NOMO-1 (cell line): Measurements from ENCODE around the gene OR8U1.
"Not testable (repeated sequence)": the region's sequence is repeated elsewhere in the genome, so short reads cannot be mapped to it uniquely, and the experiment has no call there.

Source experiments
- DNase-seq, 2 experiments: peaks; one replicate each; lab custom pipeline; 2025; ENCODE audit not compliant: unreplicated experiment in 2 of 2; lab: John Stamatoyannopoulos, UW

OR8U1 gene

DNA sequence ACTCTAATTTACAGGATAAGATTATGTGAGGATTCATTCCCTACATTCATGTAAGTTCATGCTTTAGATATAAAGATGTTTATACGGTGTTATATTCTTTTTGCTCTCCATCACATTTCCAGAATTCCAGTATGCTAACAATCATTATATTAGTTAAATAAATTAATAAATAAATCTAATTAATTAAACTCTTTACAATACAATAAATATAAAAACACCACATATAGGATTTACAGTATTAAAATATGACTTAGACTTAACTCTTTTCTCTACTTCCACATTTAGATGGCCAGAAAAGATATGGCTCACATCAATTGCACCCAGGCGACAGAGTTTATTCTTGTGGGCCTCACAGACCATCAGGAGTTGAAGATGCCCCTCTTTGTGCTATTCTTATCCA, at the start of gene OR8U1:
OR8U1 (plus strand) TSS at position 301 of the 400 bp plus-strand sequence; CDS start at position 301, 0 bp downstream.
- DNase-seq = no peak

DNA sequence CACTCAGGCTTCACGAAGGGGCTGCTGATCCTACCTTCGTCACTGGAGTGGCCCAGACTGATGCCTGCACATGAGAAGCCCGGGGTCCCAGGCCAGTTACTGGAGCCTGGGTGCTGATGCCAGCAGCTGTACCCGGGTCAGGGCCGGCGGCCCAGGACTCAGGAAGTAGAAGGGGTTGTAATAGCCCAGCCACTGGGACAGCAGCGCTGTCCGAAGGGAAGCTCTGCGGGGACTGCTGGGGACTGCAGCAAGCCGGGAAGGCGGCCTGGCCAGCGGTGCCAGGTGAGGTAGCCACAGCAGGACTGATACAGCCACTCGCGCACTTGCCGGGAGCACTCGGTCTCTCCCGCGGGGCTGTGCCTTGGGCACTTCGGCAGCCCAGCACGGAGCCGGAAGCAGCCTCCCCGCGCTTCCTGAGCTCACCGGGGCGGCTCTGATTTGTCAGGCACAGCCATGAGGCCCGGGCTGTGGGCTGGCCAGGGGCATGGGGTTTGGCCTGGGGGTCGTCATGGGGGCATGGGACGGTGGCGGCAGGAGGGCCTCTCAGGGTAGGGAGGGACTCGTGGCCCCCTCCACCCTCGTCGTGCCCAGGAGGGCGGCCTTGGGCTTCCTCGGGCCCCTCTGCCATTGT, 43.4 kb upstream of the OR8U1 start:
- DNase-seq = no peak

DNA sequence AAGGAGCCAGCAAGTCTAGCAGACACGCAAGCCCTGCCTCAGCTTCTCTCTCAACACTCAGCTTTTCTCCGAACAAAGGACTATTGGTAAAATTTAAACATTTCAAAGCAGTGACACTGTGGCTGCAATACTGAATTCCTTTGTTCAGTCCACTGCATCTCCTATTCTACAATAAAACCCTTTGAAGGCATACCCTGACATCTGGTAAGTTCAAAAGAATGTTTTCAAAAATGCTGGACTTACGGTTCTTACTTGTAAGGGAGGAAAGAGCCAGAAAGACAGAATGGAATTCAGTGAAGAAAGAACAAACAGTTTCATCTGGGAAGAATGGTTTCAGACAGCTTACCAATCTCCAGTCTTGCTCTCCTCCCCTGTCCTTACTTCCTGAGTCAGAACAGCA, 42.3 kb upstream of the OR8U1 start:
- DNase-seq = no peak

DNA sequence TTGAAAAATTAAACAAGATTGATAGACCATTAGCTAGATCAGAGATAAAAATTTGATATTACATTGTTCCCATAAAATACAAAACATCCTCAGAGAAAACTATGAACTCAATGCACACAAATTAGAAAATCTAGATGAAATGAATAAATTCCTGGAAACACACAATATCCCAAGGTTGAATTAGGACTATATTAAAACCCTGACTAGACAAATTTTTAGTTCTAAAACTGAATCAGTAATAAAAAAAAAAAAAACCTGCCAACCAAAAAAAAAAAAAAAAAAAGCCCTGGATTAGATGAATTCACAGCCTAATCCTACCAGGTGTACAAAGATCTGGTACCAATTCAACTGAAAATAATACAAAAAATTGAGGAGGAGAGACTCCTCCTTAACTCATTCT, 35.1 kb upstream of the OR8U1 start:
- no peak for DNase-seq

DNA sequence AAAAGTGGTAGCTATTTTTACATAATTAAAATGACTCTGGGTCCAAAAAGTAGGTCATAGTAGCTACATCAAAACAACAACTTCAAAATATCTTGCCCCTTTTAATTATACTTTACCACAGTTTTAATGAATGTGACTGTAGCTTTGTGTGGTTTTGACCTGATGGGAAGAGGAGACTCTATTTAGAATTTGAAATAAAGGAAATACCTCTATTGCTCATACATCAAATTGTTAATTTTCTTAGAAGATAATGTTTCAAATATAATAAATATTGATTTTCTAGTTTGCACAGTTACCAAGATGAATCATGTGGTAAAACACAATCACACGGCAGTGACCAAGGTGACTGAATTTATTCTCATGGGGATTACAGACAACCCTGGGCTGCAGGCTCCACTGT, 29.7 kb upstream of the OR8U1 start, which contains the start of gene OR8K1:
OR8K1 (plus strand) TSS at position 301 of the 400 bp plus-strand sequence; CDS start at position 301, 0 bp downstream.
- DNase-seq = no peak

DNA sequence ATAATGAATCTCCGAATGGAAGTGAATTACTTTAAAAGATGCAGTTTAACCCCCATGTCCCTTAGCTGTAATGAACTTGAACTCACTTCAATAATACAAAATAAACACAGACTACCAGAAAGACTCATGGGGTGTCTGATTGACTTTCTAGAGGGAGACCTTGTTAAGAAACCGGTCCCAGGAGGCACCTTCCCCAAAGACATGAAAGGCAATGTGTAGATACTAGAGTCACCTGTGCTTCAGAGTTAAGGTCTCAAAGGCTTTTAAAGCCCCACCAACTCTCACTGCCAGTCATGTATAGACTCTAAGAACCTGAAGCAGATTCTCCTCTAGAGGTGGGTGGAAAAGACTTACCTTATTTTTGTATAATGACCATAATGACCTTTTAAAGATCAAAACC, 21.4 kb upstream of the OR8U1 start, which contains the start of gene OR8J1:
OR8J1 (plus strand) TSS at position 301 of the 400 bp plus-strand sequence. CDS start 5,956 bp downstream, outside the sequence.
- DNase-seq = no peak

DNA sequence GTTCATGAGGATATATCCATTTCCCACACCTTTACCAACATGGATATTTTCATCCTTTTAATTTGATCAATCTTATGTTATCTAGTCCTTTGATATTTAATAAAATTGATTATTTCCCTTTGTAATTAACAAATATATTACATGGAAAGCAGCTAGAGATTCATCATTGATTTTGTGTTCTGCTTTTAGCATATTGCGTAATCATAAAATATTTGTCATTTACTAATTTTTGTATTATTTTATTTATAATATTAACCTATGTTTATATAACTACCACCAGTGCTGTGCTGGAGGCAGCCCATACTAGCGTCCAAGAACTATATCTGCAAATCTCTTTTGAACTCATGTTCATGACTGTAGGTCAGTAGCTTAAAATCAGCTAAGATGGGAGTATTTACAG, 4.7 kb downstream of the OR8U1 start:
- no peak for DNase-seq

DNA sequence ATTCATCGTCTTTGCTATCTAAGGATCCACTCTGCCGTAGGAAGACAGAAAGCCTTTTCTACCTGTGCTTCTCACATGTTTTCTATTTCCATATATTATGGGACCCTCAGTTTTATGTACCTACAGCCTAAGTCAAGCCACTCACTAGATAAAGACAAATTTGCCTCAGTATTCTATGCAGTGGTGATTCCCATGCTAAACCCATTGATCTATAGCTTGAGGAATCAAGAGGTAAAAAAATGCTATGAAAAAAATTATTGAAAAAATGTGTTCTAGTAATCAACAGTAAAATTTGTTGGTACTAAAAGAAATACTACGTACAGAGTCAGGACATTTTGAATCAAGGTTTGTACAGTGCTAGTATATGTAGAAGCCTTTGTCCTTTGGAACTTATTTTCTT, 19.0 kb downstream of the OR8U1 start:
- DNase-seq = no peak

DNA sequence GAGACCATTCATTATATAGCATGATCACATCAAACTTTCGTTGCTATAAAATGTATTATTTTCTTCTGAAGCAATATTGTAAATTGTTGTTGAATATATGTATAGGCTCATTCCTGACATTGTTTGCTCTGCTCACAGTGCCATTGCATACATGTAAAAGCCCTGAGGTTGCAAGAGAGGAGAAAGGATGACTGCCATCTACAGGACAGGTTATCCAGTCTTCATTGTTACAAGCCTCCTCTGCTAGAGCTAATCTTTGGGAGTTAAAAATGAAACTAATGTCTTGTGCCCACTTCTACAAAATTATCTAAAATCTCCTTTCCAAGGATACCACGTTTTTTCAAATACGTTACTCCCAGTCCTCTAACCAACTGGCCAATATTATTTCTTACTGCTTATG, 20.6 kb downstream of the OR8U1 start:
- no peak for DNase-seq

DNA sequence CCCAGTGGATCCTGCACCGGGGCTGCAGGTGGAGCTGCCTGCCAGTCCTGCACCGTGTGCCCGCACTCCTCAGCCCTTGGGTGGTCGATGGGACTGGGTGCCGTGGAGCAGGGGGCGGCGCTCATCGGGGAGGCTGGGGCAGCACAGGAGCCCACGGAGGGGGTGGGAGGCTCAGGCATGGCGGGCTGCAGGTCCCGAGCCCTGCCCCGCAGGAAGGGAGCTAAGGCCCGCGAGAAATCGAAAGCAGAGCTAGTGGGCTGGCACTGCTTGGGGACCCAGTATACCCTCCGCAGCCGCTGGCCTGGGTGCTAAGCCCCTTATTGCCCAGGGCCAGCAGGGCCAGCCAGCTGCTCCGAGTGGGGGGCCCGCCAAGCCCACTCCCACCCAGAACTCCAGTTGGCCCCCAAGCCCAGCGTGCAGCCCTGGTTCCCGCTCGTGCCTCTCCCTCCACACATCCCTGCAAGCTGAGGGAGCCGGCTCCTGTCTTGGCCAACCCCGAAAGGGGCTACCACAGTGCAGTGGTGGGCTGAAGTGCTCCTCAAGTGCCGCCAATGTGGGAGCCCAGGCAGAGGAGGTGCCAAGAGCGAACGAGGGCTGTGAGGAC, 26.5 kb downstream of the OR8U1 start:
- DNase-seq = not testable (repeated sequence)

DNA sequence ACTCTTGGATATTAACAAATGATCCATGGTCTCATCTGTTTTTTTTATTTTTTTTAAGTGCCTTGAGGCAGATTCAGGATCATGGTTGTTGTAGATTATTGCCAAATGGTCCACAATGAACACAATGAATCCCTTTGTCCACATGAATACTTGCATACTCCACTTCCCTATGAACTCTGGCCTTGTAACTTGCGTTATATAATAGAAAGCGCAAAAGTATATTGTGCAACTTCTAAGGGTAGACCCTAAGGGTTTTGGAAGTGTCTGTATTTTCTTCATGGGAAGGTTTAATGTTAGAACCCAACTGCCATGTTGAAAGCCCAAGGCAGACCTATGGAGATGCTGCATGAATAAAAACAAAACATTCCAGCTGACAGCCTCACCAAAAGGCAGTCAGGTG, 29.0 kb downstream of the OR8U1 start:
- DNase-seq = no peak

DNA sequence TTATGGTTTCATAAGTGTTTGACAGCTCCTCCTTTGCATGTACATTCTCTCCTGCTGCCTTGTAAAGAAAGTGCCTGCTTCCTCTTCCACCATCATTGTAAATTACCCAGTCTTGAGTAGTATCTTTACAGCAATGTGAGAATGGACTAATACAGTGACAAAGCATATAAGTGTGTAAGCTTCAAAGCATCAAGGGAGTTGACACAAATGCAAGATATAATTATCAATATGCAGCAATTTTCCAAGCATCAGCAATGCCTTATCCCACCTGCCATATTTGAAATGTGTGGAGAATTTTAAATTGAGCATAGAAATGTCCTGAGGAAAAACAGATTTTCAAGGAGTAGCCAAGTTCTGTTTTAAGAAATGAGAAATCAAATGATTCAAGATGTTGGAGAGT, 35.4 kb downstream of the OR8U1 start:
- no peak for DNase-seq

DNA sequence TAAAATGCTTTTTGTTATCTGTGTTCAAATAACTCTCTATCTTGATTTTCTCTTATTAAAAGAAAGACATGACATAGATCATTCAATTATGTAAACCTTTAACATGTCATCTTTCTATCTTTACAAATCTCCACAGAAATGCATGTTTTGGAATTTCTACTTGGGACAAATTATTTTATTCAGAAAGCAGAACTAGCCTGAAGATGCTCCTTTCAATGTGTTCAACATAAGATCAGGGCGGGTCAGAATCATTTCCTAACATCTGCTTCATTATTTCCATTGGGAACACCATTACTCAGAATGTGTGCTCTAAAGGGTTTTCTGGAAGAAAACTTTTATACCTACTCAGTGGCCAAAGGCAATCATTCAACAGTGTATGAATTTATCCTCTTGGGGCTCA, 37.0 kb downstream of the OR8U1 start, which contains the start of gene OR5AL1:
OR5AL1 (plus strand) TSS at position 301 of the 400 bp plus-strand sequence.
- no peak for DNase-seq
